Ovary (tissue), 9 donors: ENCODE data around the gene FAM110A. TPM values are rescaled to one million over a fixed set of nuclear protein-coding genes. Genes with fewer than 3 reads are reported as not detected.

Experiments used
- DNase-seq, 5 donors: peaks; one replicate each; pipeline ENCODE4 v3.0.0-alpha.2; 2019 to 2020
- H3K27ac ChIP-seq, 2 donors: fragments of 200-600 bp; one replicate each; pipeline versions ENCODE4 v1.5.1 to v1.8.0; 2019 to 2022
- H3K27me3 ChIP-seq: fragments of 200-600 bp; one replicate; pipeline ENCODE4 v1.8.0; 2022
- H3K36me3 ChIP-seq: fragments of 200-600 bp; sonication (generic); one replicate; pipeline ENCODE4 v1.5.1; 2019
- H3K4me1 ChIP-seq: one replicate; pipeline ENCODE4 v1.8.1; 2013; ENCODE audit warnings: mild to moderate bottlenecking, moderate library complexity; ENCODE audit not compliant: insufficient read depth
- H3K4me3 ChIP-seq: fragments of 200-600 bp; sonication (generic); one replicate; pipeline ENCODE4 v1.5.1; 2017
- H3K9me3 ChIP-seq, 2 donors: fragments of 200-600 bp in 1 of 2; sonication (generic) in 1 of 2; one replicate each; pipeline versions ENCODE4 v1.5.1 to v1.8.1; 2013 to 2019; ENCODE audit warnings: mild to moderate bottlenecking in 1 of 2, moderate library complexity in 1 of 2
- EP300 ChIP-seq: sonication (generic); formaldehyde crosslinking; IDR thresholded peaks from one replicate; pipeline ENCODE4 v1.6.1; 2017; ENCODE audit warnings: antibody characterized with exemption
- POLR2A ChIP-seq: fragments of 450-650 bp; IDR thresholded peaks from one replicate; pipeline ENCODE4 v1.6.1; 2017; ENCODE audit warnings: antibody characterized with exemption, mild to moderate bottlenecking, moderate library complexity
- WGBS, 3 donors: extraction: QIAGEN DNeasy Blood & Tissue Kit in 1 of 3; methylation state at CpG; one replicate each; pipeline versions ENCODE4 v1.1.5 to v1.1.7; 2013 to 2017; 5-methylcytosine and 5-hydroxymethylcytosine counted together
- intact Hi-C, 4 donors: fragments of 100-400 bp; cut with DNase I; formaldehyde crosslinking; loops; one replicate each; pipeline versions ENCODE4 v1.11.0 to v1.15.1; 2022 to 2023
- polyA plus RNA-seq, 2 donors: library from polyadenylated mRNA; stranded (reverse); fragments of 200-250 nt in 1 of 2; fragments of 350-450 nt in 1 of 2; fragmentation: Illumina TruSeq in 1 of 2; extraction: RNeasy Lipid Tissue Mini Kit (QIAGEN cat#74804) in 1 of 2; gene quantifications; one replicate each; pipeline ENCODE4 v1.2.3, GENCODE V29; 2013 to 2014
- total RNA-seq, 7 donors: library from RNA; depleted of rRNA in 2 of 7; stranded (reverse); fragments of >200 nt in 2 of 7; fragmentation: NEBNext Ultra II Directional in 3 of 7; extraction: Animal tissue kit (Norgen Biotek cat#: 25700) in 3 of 7; gene quantifications; one replicate each; pipeline versions ENCODE4 v1.1.0 to v1.2.4, GENCODE V29; 2016 to 2023
- TF ChIP-seq, protein P1 (sequence below), 3 donors: fragments of 450-650 bp in 2 of 3; fragments of 200-600 bp in 1 of 3; IDR thresholded peaks; one replicate each; pipeline versions ENCODE4 v1.5.1 to v1.8.0; 2016 to 2022; ENCODE audit warnings: antibody characterized with exemption in 3 of 3, mild to moderate bottlenecking in 1 of 3
- donor health status: DM: no; HTN: no; CAD: no; lungs with moderate emphysema.
- donor health status: DM: no; HTN: no; CAD: no.
- donor health status: Bipolar disorder and iron deficiency.
- donor health status: DM: yes; HTN: yes; CAD: no.
- donor health status: DM: no; HTN: no; CAD: no.
- donor health status: DM: yes; HTN: yes; CAD: no.

FAM110A gene
- total and polyA plus RNA-seq, 9 donors = 2.1 to 6.6 (median 2.9) TPM

DNA sequence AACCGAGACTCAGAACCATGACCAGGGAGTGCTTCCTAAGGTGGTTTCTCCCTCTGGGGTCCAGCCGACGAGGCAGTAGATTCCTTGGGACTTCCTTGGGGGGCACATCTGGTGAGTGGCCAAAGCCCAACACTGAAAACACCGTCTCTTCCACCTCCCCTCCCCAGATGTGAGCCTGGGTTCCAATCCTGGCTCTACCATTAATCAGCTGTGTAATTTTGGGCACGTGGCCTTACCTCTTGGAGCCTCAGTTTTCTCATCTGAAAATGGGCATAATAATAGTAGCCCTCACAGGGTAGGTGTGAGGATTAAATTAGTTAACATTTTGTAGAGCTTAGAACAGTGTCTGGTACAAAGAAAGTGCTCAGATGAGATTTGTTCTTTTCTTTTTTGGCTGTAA, 5.5 kb downstream of the FAM110A start:
- H3K4me1 ChIP-seq = peaks cover 8% of the 10 kb centered on the region
- no peaks in the 10 kb centered on the region for H3K9me3 ChIP-seq
- H3K4me3 ChIP-seq = no peak overlapping the region
- no peak for DNase-seq
- WGBS, 3 donors = 79 to 89% (median 85%) methylated on average over 5 of the region's 5 CpGs
- intact Hi-C loops = no loop called here
- H3K27ac ChIP-seq = no peak overlapping the region
- TF ChIP-seq EP300 (no peak), POLR2A (no peak)
- TF ChIP-seq, protein P1, sequence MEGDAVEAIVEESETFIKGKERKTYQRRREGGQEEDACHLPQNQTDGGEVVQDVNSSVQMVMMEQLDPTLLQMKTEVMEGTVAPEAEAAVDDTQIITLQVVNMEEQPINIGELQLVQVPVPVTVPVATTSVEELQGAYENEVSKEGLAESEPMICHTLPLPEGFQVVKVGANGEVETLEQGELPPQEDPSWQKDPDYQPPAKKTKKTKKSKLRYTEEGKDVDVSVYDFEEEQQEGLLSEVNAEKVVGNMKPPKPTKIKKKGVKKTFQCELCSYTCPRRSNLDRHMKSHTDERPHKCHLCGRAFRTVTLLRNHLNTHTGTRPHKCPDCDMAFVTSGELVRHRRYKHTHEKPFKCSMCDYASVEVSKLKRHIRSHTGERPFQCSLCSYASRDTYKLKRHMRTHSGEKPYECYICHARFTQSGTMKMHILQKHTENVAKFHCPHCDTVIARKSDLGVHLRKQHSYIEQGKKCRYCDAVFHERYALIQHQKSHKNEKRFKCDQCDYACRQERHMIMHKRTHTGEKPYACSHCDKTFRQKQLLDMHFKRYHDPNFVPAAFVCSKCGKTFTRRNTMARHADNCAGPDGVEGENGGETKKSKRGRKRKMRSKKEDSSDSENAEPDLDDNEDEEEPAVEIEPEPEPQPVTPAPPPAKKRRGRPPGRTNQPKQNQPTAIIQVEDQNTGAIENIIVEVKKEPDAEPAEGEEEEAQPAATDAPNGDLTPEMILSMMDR (IDR thresholded peaks at IDR 0.05) = no peak
- no peaks in the 10 kb centered on the region for H3K36me3 ChIP-seq
- H3K27me3 ChIP-seq = no peaks in the 10 kb centered on the region

DNA sequence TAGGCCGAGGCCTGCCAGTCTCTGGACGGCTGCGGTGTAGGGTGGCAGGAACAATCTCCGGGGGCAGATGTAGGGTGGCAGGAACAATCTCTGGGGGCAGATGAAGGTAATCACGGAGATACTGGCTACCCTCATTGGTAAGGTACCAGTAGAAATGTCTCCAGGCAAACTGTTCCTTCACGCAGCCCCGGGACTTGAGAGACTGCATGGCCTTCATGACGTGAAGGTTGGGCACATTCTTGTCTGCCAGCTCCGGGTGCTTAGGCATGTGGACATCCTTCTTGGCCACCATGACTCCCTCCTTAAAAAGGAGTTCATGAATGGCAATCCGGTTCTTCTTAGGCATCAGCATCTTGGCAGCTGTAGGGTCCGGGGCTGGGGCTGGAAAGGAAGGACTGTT, 6.1 kb downstream of the FAM110A start:
- Histone ChIP-seq H3K27ac (no peak overlapping the region), H3K27me3 (no peaks in the 10 kb centered on the region), H3K4me3 (no peak overlapping the region), H3K36me3 (no peaks in the 10 kb centered on the region), H3K9me3 (no peaks in the 10 kb centered on the region), H3K4me1 (peaks cover 8% of the 10 kb centered on the region)
- TF ChIP-seq, protein P1 (IDR thresholded peaks at IDR 0.05) = no peak
- TF ChIP-seq EP300 (no peak), POLR2A (no peak)
- intact Hi-C loops = no loop called here
- DNase-seq = no peak
- WGBS, 3 donors = 89 to 96% (median 93%) methylated on average over 11 of the region's 11 CpGs

DNA sequence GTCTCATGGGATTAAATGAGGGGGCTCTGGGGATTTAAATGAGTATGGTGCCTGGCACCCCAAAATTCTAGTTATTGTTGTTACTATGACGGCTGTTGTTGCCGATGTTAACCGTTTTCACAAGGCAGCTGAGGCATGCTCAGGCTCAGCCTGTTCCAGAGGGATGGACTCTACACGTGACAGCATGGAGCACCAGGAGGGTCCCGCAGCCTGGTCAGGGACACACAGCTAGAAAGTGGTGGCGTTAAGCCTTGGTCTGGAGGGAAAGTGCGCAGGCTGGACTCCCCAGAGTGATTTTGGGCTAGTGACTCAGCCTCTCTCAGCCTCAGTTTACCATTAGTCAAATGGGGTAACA, 7.0 kb downstream of the FAM110A start:
- intact Hi-C loops = no loop called here
- DNase-seq = no peak
- H3K36me3 ChIP-seq = no peaks in the 10 kb centered on the region
- H3K9me3 ChIP-seq = no peaks in the 10 kb centered on the region
- no peak for TF ChIP-seq EP300
- H3K4me1 ChIP-seq = peaks cover 9% of the 10 kb centered on the region
- H3K27me3 ChIP-seq = no peaks in the 10 kb centered on the region
- H3K4me3 ChIP-seq = no peak overlapping the region
- no peak overlapping the region for H3K27ac ChIP-seq
- 88 to 92% (median 92%) methylated on average over 7 of the region's 7 CpGs for WGBS, 3 donors

DNA sequence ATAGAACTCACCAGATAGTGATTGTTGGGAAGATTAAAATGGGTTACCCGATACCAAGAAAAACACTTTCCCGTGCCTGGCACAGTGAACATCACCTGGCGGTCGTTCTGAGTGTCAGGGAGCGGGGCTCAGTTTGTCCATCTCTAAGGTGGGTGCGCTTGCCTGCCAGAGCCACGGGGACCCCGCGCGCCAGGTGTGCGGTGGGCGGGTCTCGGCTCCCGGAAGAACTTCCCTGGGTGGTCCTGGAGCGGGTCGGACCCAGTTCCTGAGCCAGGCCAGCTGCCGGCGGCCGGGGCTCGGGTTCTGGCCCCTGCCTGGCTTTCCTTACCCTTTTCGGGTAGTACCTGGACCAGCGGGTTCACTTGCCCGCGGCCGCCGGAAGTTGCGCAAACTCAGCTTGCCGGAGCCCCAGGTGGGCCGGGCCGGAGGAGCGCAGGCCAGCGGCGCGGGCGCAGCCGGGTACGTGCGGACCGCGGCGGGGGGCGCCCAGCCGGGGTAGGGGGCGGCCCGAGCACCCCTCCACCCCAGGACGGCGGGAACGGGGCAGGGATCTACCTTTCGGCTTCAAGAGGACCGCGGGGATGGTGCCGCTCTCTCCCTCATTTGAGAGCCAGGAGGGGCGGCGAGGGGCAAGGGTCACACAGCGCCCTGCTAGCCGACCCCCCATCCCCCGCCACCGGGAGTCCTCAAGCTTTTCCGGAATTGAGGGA, 7.5 kb downstream of the FAM110A start:
- Histone ChIP-seq H3K36me3 (no peaks in the 10 kb centered on the region), H3K4me1 (peaks cover 5% of the 10 kb centered on the region), H3K4me3 (peak overlapping the region; percentile 24), H3K9me3 (no peaks in the 10 kb centered on the region), H3K27ac (no peak overlapping the region), H3K27me3 (no peaks in the 10 kb centered on the region)
- DNase-seq = peak in 4 of 5 donors; percentile 36 to 61 (median 48)
- intact Hi-C loops = no loop called here
- WGBS, 3 donors = 14 to 16% (median 14%) methylated on average over 50 to 59 of the region's 59 CpGs
- TF ChIP-seq, protein P1 (IDR thresholded peaks at IDR 0.05) = no peak
- TF ChIP-seq POLR2A (no peak), EP300 (no peak)
